HepG2 (cell line): Measurements from ENCODE around the gene SMIM1.

Experiments used
- AFF4 ChIP-seq: sonication (generic); formaldehyde crosslinking; IDR thresholded peaks from 2 replicates; pipeline ENCODE4 v1.4.0; 2020; ENCODE audit warnings: missing genetic modification reagents
- ZNF350 ChIP-seq: sonication (generic); formaldehyde crosslinking; IDR thresholded peaks from 2 replicates; pipeline ENCODE4 v1.4.0; 2020; ENCODE audit warnings: mild to moderate bottlenecking, low read depth, missing genetic modification reagents, borderline replicate concordance
- ZNF557 ChIP-seq: sonication (generic); formaldehyde crosslinking; IDR thresholded peaks from 2 replicates; pipeline ENCODE4 v1.4.0; 2020; ENCODE audit warnings: missing genetic modification reagents

- peak; percentile 92; the same call in 1 of the 2 replicates for TF ChIP-seq ZNF350 (CRISPR knock-in tag)
- no peak for TF ChIP-seq AFF4 (CRISPR knock-in tag)
- 0 out of 2 replicates have a peak, but pooled peaks have one; percentile 72 for TF ChIP-seq ZNF557 (CRISPR knock-in tag)
Measured at GRCh38 chr1:3775490-3776230, 3.1 kb downstream of the SMIM1 start.
